GM12891 (cell line): ENCODE data around the gene LIPC.

Experiments
- POLR2A ChIP-seq: IDR thresholded peaks from 2 replicates; pipeline ENCODE4 v1.6.1; 2011; ENCODE audit warnings: low read depth, low read length, control low read depth
- POLR2AphosphoS5 ChIP-seq: IDR thresholded peaks from 2 replicates; pipeline ENCODE4 v1.6.1; 2011; ENCODE audit warnings: low read depth, low read length, control low read depth
- POU2F2 ChIP-seq: IDR thresholded peaks from 2 replicates; pipeline ENCODE4 v1.6.1; 2011; ENCODE audit warnings: low read depth, mild to moderate bottlenecking, control low read depth, low read length, moderate library complexity
- TAF1 ChIP-seq: IDR thresholded peaks from 2 replicates; pipeline ENCODE4 v1.6.1; 2011; ENCODE audit warnings: low read depth, low read length, control low read depth

GRCh38 chr15:58492661-58493397 lies 61.0 kb downstream of the LIPC start:
- TF ChIP-seq POLR2AphosphoS5 (no peak), POLR2A (no peak), POU2F2 (no peak), TAF1 (no peak)
